Hepatocyte (in vitro differentiated cells): Measurements from ENCODE around the gene HS3ST4.

Experiments used
- EZH2 ChIP-seq: fragments of 200-600 bp; sonication (generic); IDR thresholded peaks from 2 replicates; pipeline ENCODE4 v1.6.1; 2016; ENCODE audit warnings: antibody characterized with exemption, mild to moderate bottlenecking, borderline replicate concordance
- EZH2phosphoT487 ChIP-seq: fragments of 200-600 bp; sonication (generic); IDR thresholded peaks from one replicate; pipeline ENCODE4 v1.6.1; 2018; ENCODE audit warnings: antibody characterized with exemption, mild to moderate bottlenecking, low read depth, moderate library complexity; ENCODE audit not compliant: unreplicated experiment, severe bottlenecking
- TF ChIP-seq, protein P1 (sequence below): fragments of 200-600 bp; sonication (generic); IDR thresholded peaks from 2 replicates; pipeline ENCODE4 v1.5.1; 2016; ENCODE audit warnings: antibody characterized with exemption, mild to moderate bottlenecking; ENCODE audit not compliant: poor library complexity

GRCh38 chr16:26129997-26130396, 438.2 kb downstream of the HS3ST4 start:
- no peak for TF ChIP-seq EZH2phosphoT487
- TF ChIP-seq, protein P1, sequence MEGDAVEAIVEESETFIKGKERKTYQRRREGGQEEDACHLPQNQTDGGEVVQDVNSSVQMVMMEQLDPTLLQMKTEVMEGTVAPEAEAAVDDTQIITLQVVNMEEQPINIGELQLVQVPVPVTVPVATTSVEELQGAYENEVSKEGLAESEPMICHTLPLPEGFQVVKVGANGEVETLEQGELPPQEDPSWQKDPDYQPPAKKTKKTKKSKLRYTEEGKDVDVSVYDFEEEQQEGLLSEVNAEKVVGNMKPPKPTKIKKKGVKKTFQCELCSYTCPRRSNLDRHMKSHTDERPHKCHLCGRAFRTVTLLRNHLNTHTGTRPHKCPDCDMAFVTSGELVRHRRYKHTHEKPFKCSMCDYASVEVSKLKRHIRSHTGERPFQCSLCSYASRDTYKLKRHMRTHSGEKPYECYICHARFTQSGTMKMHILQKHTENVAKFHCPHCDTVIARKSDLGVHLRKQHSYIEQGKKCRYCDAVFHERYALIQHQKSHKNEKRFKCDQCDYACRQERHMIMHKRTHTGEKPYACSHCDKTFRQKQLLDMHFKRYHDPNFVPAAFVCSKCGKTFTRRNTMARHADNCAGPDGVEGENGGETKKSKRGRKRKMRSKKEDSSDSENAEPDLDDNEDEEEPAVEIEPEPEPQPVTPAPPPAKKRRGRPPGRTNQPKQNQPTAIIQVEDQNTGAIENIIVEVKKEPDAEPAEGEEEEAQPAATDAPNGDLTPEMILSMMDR: no peak
- TF ChIP-seq EZH2: no peak
